Activated CD4-positive, alpha-beta T cell treated with anti-CD3 and anti-CD28 coated beads, Interleukin-2, amount 10 ng/mL, durations not matched to agents 7 days and 5 days (primary cell): ENCODE data around the gene IZUMO4. TPM values are rescaled to one million over a fixed set of nuclear protein-coding genes. Genes with fewer than 3 reads are reported as not detected.
"Not testable (repeated sequence)": the region's sequence is repeated elsewhere in the genome, so short reads cannot be mapped to it uniquely, and the experiment has no call there.

Source experiments
- CTCF ChIA-PET: fragments of 350-600 bp; sonication (Branson Sonifier 250); formaldehyde crosslinking; loops from one replicate; lab custom pipeline; 2021; ENCODE audit warnings: antibody characterized with exemption; lab: Charles Lee
- POLR2A ChIA-PET: fragments of 350-600 bp; sonication (Branson Sonifier 250); formaldehyde crosslinking; loops from one replicate; lab custom pipeline; 2021; ENCODE audit warnings: antibody characterized with exemption; lab: Charles Lee
- DNase-seq: peaks from one replicate; pipeline ENCODE4 v3.0.0-alpha.2; 2020
- H3K27ac Mint-ChIP-seq: one replicate; pipeline ENCODE4 v1.8.0; 2021; ENCODE audit warnings: mild to moderate bottlenecking, moderate library complexity, mixed read lengths
- H3K27me3 Mint-ChIP-seq: one replicate; pipeline ENCODE4 v1.8.0; 2021; ENCODE audit warnings: mixed read lengths
- H3K36me3 Mint-ChIP-seq: one replicate; pipeline ENCODE4 v1.8.0; 2021; ENCODE audit warnings: low read depth, mixed read lengths
- H3K4me1 Mint-ChIP-seq: one replicate; pipeline ENCODE4 v1.8.0; 2021; ENCODE audit warnings: mixed read lengths
- H3K4me3 Mint-ChIP-seq: one replicate; pipeline ENCODE4 v1.8.0; 2021; ENCODE audit warnings: mild to moderate bottlenecking, moderate library complexity, mixed read lengths
- H3K9me3 Mint-ChIP-seq: one replicate; pipeline ENCODE4 v1.8.0; 2021; ENCODE audit warnings: mixed read lengths
- total RNA-seq, 2 experiments: library from RNA; stranded (reverse); gene quantifications; one replicate each; pipeline ENCODE4 v1.2.3, GENCODE V29; 2021

The IZUMO4 gene
- total RNA-seq, 2 experiments from 2014 or later: 7.5 to 9.9 TPM

DNA sequence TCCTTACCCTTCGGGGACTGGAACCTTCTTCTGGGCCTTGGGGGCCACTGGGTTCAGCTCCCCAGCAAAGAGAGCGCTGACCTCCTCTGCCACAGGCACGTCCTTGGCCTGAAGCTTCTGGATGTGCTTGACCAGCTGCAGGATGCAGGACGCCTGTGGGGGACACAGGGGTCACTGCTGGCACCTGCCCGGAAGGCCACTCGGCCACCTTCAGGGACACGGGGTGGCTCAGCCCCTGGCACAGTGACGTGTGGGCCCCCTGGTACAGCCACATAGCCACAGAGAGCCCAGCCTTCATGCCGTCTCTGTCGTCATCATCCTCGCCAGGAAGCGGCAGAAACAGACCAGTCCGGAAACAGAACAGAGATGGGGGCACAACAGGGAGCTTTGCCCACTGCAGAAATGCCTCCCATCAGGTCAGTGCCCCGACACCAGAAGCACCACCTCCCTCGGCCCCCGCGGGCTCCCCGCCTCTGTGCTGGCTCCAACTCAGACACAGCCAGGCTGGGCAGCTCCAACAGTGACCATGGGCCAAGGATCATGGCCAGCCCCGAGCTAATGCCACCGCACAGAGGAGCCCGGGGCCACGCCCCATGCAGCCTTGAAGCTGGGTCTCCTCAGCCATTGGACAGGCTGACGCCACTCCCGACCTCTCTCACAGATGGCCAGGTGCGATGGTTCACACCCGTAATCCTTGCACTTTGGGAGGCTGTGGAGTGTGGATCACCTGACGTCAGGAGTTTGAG lies 20.7 kb downstream of the IZUMO4 start:
- H3K4me1 Mint-ChIP-seq: no peaks in the 10 kb centered on the region
- CTCF ChIA-PET: interaction anchor here (1.1 kb wide), 1 partner anchor 16 kb away, joined by 3 read pairs; no protein-coding TSS in a partner anchor
- peak overlapping the region; percentile 31 for H3K27ac Mint-ChIP-seq
- no peaks in the 10 kb centered on the region for H3K9me3 Mint-ChIP-seq
- no peaks in the 10 kb centered on the region for H3K27me3 Mint-ChIP-seq
- no peak overlapping the region for H3K4me3 Mint-ChIP-seq
- no peak for DNase-seq
- H3K36me3 Mint-ChIP-seq: peaks cover 28% of the 10 kb centered on the region
- POLR2A ChIA-PET: no interaction called here

- no peak overlapping the region for H3K27ac Mint-ChIP-seq
These were observed 21.7 kb downstream of the IZUMO4 start for GRCh38 chr19:2118438-2118837.

DNA sequence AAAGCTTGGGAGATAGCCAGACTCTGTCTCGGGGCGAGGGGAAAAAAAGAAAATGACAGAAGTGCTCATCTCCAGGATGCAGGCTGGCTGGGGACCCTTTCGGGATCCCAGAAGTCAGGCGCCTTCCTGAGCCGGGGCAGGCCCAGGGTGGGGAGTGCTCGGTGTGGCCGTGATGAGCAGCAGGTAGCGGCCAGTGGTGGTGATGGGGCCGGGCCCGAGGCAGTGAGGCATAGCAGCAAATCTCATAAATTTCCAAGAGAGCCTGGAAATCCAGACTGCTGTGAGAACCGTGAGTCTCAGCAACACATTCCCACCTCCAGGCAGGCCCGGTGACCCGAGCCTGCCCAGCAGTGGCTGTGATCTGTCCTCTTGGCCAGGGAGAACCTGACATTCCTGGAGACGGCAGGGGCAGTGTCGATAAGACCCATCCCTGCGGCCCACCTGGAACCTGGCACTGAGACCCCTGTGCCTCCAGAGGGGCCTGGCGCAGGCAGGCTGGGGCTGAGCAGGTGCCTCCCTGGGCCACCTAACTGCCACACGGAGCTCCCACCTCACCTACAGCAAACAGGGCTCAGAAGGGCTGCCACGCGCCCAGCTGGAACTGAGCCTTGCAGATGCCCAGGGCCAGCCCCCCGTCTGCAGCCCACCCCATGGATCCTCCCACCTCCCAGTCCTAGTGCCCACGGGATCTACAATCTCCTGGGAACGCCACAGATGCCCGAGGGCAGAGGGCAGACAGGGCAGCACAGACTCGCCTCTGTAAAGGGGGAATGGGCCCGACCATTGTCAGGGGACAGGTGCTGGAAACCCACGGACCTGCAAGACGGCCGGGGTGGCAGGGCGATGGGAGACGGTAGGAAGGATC lies 23.4 kb downstream of the IZUMO4 start:
- Mint-ChIP-seq H3K4me3 (no peak overlapping the region), H3K36me3 (peaks cover 19% of the 10 kb centered on the region), H3K4me1 (no peaks in the 10 kb centered on the region), H3K9me3 (no peaks in the 10 kb centered on the region), H3K27me3 (no peaks in the 10 kb centered on the region), H3K27ac (no peak overlapping the region)
- no peak for DNase-seq
- CTCF ChIA-PET: interaction anchor here (1.5 kb wide), 1 partner anchor 14 kb away, joined by 3 read pairs; no protein-coding TSS in a partner anchor
- POLR2A ChIA-PET: no interaction called here

More at GRCh38 chr19:2118438-2118837, 21.7 kb downstream of the IZUMO4 start:
- no peak for DNase-seq
- POLR2A ChIA-PET: no interaction called here
- no peaks in the 10 kb centered on the region for H3K4me1 Mint-ChIP-seq
- peaks cover 26% of the 10 kb centered on the region for H3K36me3 Mint-ChIP-seq
- no peaks in the 10 kb centered on the region for H3K9me3 Mint-ChIP-seq
- H3K4me3 Mint-ChIP-seq: no peak overlapping the region
- CTCF ChIA-PET: interaction anchor here (1.1 kb wide), 1 partner anchor 15 kb away, joined by 3 read pairs; no protein-coding TSS in a partner anchor
- no peaks in the 10 kb centered on the region for H3K27me3 Mint-ChIP-seq

- peaks cover 18% of the 10 kb centered on the region for H3K36me3 Mint-ChIP-seq
- H3K4me1 Mint-ChIP-seq: no peaks in the 10 kb centered on the region
- CTCF ChIA-PET: interaction anchor here (1.5 kb wide), 1 partner anchor 14 kb away, joined by 3 read pairs; no protein-coding TSS in a partner anchor
- no peaks in the 10 kb centered on the region for H3K9me3 Mint-ChIP-seq
- DNase-seq: no peak
- no peak overlapping the region for H3K4me3 Mint-ChIP-seq
- POLR2A ChIA-PET: no interaction called here
- no peak overlapping the region for H3K27ac Mint-ChIP-seq
- H3K27me3 Mint-ChIP-seq: no peaks in the 10 kb centered on the region
These were observed 24.1 kb downstream of the IZUMO4 start for GRCh38 chr19:2120821-2121220.

DNA sequence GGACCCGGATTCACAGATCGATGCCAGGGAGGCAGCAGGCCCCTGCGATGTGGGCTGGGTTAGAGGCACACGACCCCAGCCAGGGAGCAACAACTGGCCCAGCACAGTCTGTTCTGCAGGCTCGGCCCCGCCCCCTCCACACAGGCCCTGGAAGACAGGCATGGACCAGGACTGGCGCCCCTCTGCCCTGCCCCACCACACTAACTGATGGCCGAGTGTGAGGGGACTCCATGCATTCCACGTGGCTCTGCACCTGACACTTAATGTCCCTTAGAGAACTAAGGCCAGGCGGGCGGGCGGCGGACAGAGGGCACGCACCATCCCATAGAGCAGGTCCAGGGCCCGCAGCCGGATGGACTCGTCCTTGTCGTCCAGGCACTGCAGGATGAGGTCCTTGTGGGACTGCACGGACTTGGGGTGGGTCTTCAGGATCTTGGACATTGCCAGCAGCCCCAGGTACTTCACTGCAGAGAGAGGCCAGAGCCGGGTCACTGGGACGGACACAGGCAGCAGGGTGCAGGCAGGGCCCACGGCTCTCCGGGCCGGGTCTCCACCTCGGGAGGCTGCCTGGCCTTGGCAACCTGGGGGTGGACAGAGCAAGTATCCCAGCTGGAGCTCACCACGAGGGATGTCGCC lies 24.8 kb downstream of the IZUMO4 start:
- Mint-ChIP-seq H3K36me3 (peaks cover 18% of the 10 kb centered on the region), H3K27me3 (no peaks in the 10 kb centered on the region), H3K9me3 (no peaks in the 10 kb centered on the region), H3K27ac (no peak overlapping the region), H3K4me3 (no peak overlapping the region), H3K4me1 (no peaks in the 10 kb centered on the region)
- no peak for DNase-seq
- ChIA-PET CTCF (interaction anchor here (0.6 to 1.5 kb wide), 2 partner anchors 13 to 189 kb away, joined by 3 to 4 read pairs; no protein-coding TSS in a partner anchor), POLR2A (no interaction called here)

GRCh38 chr19:2122251-2122650 lies 25.5 kb downstream of the IZUMO4 start:
- no peak overlapping the region for H3K4me3 Mint-ChIP-seq
- no peak for DNase-seq

DNA sequence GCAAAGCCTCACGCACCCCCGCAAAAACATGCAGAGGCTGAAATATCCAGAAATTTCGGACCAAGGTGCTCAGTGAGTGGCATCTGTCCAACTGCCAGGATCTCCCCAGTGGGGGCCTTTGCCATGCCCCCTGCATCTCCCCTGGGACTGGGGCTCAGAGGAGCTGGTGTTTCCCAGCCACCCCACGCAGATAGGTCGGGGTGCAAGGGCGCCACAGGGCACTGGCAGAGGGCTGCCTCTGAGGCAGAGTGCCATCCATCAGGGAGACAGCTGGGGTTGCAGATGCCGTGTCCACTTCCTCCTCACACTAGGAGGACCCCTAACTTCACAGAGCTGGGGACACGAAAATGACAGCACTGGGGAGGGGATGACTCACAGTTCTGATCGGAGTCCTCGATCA lies 26.3 kb downstream of the IZUMO4 start:
- Mint-ChIP-seq H3K27me3 (no peaks in the 10 kb centered on the region), H3K9me3 (no peaks in the 10 kb centered on the region), H3K27ac (no peak overlapping the region), H3K36me3 (peaks cover 19% of the 10 kb centered on the region), H3K4me1 (no peaks in the 10 kb centered on the region), H3K4me3 (no peak overlapping the region)
- DNase-seq: no peak
- CTCF ChIA-PET: interaction anchor here (1.1 kb wide), 1 partner anchor 170 kb away, joined by 3 read pairs; no protein-coding TSS in a partner anchor
- POLR2A ChIA-PET: no interaction called here

More at GRCh38 chr19:2122251-2122650, 25.5 kb downstream of the IZUMO4 start:
- no peak overlapping the region for H3K27ac Mint-ChIP-seq
- POLR2A ChIA-PET: no interaction called here
- CTCF ChIA-PET: interaction anchor here (0.6 kb wide), 1 partner anchor 188 kb away, joined by 4 read pairs; no protein-coding TSS in a partner anchor
- H3K9me3 Mint-ChIP-seq: no peaks in the 10 kb centered on the region
- H3K27me3 Mint-ChIP-seq: no peaks in the 10 kb centered on the region
- H3K4me1 Mint-ChIP-seq: no peaks in the 10 kb centered on the region
- peaks cover 19% of the 10 kb centered on the region for H3K36me3 Mint-ChIP-seq

- Mint-ChIP-seq H3K9me3 (no peaks in the 10 kb centered on the region), H3K27ac (no peak overlapping the region), H3K4me1 (no peaks in the 10 kb centered on the region), H3K27me3 (no peaks in the 10 kb centered on the region), H3K36me3 (peaks cover 11% of the 10 kb centered on the region), H3K4me3 (no peak overlapping the region)
- ChIA-PET POLR2A (no interaction called here), CTCF (interaction anchor here (0.6 to 1.1 kb wide), 2 partner anchors 171 to 377 kb away, joined by 3 read pairs; no protein-coding TSS in a partner anchor)
- DNase-seq: peak; percentile 27
These were observed 27.1 kb downstream of the IZUMO4 start for GRCh38 chr19:2123682-2124387.

GRCh38 chr19:2126879-2127518 lies 30.3 kb downstream of the IZUMO4 start:
- H3K4me3 Mint-ChIP-seq: no peak overlapping the region
- CTCF ChIA-PET: no interaction called here
- H3K36me3 Mint-ChIP-seq: peaks cover 13% of the 10 kb centered on the region
- POLR2A ChIA-PET: no interaction called here
- H3K9me3 Mint-ChIP-seq: no peaks in the 10 kb centered on the region
- no peaks in the 10 kb centered on the region for H3K4me1 Mint-ChIP-seq
- H3K27ac Mint-ChIP-seq: no peak overlapping the region
- H3K27me3 Mint-ChIP-seq: no peaks in the 10 kb centered on the region
- DNase-seq: no peak

DNA sequence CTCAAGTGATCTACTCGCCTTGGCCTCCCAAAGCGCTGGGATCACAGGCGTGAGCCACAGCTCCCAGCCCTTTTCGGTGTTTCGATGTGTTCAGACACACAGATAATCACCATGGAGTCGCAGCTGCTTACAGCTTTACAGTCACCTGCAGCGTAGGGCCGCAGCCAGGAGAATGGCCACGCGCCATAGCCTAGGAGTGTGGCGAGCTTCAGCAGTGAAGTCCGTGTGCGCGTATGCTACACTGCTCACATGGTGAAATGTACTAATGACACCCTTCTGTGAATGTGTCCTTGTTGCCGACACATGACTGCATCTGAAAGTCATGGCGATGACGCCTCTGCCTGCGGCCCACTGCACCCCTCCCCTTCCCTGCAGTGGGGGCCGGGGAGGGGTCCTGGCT lies 31.0 kb downstream of the IZUMO4 start:
- CTCF ChIA-PET: no interaction called here
- Mint-ChIP-seq H3K4me3 (no peak overlapping the region), H3K9me3 (no peaks in the 10 kb centered on the region), H3K27me3 (no peaks in the 10 kb centered on the region), H3K36me3 (peaks cover 21% of the 10 kb centered on the region), H3K27ac (no peak overlapping the region), H3K4me1 (no peaks in the 10 kb centered on the region)
- POLR2A ChIA-PET: no interaction called here
- no peak for DNase-seq

- H3K4me3 Mint-ChIP-seq, CTCF ChIA-PET, H3K4me1 Mint-ChIP-seq, POLR2A ChIA-PET, DNase-seq, H3K9me3 Mint-ChIP-seq, H3K27ac Mint-ChIP-seq, H3K27me3 Mint-ChIP-seq: not testable (repeated sequence)
- H3K36me3 Mint-ChIP-seq: peaks cover 23% of the 10 kb centered on the region
These were observed 31.5 kb downstream of the IZUMO4 start for GRCh38 chr19:2128252-2128651.

DNA sequence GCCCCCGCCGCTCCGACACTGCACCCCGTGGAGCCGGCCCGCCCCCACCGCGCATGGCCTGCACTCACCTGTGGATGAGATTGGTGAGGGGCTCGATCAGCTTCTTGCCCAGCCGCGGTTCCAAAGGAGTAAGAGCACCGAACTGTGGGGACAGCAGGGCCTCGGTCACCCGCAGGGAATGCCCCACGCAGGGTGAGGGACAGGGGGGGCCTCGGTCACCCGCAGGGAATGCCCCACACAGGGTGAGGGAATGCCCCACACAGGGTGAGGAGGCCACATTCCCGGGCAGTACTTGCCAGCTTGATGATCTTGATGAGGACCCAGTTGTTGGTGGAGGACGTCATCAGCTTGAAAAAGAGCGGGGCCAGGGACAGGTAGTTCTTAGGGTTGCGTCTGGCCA lies 32.3 kb downstream of the IZUMO4 start:
- no peaks in the 10 kb centered on the region for H3K27me3 Mint-ChIP-seq
- no peak for DNase-seq
- no peaks in the 10 kb centered on the region for H3K9me3 Mint-ChIP-seq
- H3K27ac Mint-ChIP-seq: no peak overlapping the region
- H3K36me3 Mint-ChIP-seq: peaks cover 24% of the 10 kb centered on the region
- CTCF ChIA-PET: no interaction called here
- H3K4me3 Mint-ChIP-seq: no peak overlapping the region
- H3K4me1 Mint-ChIP-seq: no peaks in the 10 kb centered on the region
- POLR2A ChIA-PET: no interaction called here
